ENCODE measurements around the gene RNF144B.
"Not testable (repeated sequence)": the region's sequence is repeated elsewhere in the genome, so short reads cannot be mapped to it uniquely, and the experiment has no call there.

Gene RNF144B

DNA sequence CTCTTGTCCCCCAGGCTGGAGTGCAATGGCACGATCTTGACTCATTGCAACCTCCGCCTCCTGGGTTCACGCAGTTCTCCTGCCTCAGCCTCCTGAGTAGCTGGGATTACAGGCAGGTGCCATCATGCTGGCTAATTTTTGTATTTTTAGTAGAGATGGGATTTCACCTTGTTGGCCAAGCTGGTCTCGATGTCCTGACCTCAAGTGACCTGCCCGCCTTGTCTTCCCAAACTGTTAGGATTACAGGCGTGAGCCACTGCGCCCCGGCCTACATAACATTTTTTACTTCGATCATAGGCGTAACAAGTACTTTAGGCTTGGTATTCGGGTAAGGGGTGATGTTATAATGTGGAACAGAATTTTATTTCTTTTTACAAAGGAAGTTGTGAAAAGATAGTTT lies 22.5 kb downstream of the RNF144B start:
- DNase-seq (ENCODE audit: low read depth) = not testable (repeated sequence)

- DNase-seq (ENCODE audit: low read depth) = no peak
Measured at GRCh38 chr6:18410412-18410811, 23.3 kb downstream of the RNF144B start.

GRCh38 chr6:18412068-18412467 lies 24.9 kb downstream of the RNF144B start:
- no peak for DNase-seq (ENCODE audit: low read depth)

DNA sequence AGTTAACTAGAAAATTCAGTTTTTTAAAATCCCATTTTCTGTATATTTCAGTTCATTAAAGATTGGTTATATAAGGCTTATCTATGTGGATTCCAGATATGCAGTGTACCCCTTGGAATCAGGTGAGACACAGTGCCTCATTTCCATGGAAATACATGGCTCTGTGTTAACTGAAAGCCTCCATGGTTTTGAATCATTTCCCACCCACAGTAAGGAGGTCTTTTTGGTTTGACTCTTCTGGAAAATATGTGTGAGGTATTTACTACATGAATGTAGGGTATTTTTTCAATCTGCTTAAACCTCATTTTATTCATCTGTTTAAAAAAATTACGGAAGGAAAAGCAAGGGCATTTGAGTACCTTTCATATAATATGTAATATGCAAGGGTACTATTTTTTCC lies 25.5 kb downstream of the RNF144B start:
- no peak for DNase-seq (ENCODE audit: low read depth)

- no peak for DNase-seq (ENCODE audit: low read depth)
Measured at GRCh38 chr6:18413381-18413780, 26.2 kb downstream of the RNF144B start.

- DNase-seq (ENCODE audit: low read depth) = no peak
Measured at GRCh38 chr6:18414116-18414515, 27.0 kb downstream of the RNF144B start.

DNA sequence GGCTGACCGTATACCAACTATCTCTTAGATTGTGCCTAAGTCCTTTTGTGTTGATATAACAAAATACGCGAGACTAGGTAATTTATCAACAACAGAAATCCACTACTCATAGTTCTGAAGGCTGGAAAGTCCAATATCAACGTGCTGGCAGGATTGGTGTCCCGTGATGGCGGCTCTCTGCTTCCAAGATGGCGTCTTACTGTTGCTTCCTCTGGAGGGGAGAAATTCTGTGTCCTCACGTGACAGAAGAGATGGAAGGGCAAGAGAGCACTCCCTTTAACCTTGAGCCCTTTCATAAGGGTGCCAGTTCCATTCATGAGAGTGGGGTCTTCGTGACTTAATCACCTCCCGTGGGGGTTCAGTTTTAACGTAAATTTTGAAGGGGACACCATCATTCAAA lies 28.1 kb downstream of the RNF144B start:
- no peak for DNase-seq (ENCODE audit: low read depth)

GRCh38 chr6:18415671-18416340 lies 28.7 kb downstream of the RNF144B start:
- peak; percentile 42 for DNase-seq (ENCODE audit: low read depth)

- DNase-seq (ENCODE audit: low read depth) = no peak
Measured at GRCh38 chr6:18416341-18416679, 29.2 kb downstream of the RNF144B start.

DNA sequence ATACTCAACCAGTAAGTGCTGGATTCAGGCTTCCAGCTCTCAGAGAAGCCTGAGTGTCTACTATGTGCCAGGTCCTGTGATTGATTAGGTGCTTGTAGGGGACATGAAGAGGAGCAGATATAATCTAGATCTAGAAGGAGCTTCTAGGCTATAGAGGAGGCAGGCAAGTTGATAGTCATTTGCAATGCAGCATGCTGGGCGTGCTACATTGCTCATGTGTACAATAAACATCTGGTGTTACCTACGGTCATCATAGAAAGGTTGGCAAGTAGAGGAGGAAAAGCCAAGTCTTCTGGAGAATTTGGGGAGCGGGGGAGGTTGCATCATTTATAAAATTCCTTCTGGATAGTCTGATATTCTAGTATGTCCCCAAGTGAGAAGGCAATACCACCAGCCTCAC lies 33.2 kb downstream of the RNF144B start:
- DNase-seq (ENCODE audit: low read depth) = no peak

DNA sequence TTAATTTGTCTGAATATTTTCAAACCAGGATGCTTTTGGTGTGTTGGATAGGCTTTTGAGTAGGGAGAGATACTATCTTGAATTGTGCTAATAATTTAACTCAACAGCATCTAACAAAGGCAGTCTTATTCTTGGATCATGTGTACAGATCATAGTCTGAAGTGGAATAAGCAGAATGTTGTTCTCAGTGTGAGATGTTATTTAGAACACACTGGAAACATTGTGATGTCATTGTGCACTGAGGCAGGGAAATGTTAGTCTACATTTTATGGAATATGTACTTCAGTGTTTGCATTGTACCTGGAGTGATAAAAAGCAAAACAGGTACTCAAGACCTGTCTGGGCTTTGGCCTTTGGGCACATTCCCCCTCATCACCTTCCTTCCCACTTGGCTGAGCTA lies 35.0 kb downstream of the RNF144B start:
- no peak for DNase-seq (ENCODE audit: low read depth)

GRCh38 chr6:18423426-18423825 lies 36.3 kb downstream of the RNF144B start:
- no peak for DNase-seq (ENCODE audit: low read depth)

- DNase-seq (ENCODE audit: low read depth) = no peak
Measured at GRCh38 chr6:18424201-18424600, 37.1 kb downstream of the RNF144B start.

GRCh38 chr6:18425218-18425617 lies 38.1 kb downstream of the RNF144B start:
- no peak for DNase-seq (ENCODE audit: low read depth)

DNA sequence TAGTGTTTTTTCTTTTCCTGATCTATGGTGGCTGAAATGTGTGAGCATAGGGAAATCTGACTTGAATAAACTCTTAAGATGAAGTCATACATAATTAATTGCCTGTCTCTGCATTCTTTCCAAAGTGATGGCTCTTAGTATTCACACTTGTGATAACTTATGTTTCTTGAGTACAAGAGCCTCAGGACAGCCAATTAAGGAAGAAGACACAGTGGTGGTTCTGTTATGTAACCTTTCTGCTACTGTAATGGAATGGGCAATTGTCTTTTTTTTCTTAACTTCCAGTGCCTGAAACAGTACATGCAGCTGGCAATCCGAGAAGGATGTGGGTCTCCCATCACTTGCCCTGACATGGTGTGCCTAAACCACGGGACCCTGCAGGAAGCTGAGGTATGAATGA lies 40.1 kb downstream of the RNF144B start:
- no peak for DNase-seq (ENCODE audit: low read depth)

DNA sequence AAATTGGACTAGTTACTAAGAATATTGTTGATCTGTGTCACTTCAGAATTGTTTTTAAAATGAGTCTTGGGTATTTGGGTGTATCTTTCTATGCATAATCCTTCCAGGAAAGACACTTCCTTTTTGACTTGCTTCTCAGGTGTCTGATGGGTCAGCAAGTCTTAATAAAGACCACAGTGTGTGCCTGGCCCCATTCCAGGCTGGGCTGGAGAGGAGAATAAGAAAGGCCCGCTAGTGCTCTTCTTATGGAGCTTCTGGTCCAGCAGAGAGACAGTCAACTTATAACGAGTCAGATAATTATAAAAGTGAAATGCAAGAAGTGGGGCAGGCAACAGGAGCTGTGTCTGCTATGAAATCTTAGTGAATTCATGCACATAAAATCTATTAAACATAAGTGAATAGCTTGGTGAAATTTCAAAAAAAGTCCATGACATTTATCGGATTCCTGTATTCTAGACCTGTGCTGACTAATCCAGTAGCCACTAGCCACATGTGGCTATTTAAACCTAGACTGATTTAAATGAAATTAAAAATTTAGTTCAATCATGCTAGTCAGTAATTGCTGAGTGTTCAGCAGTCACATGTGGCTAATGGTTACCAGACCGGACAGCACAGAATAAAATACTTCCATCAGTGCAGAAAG lies 42.6 kb downstream of the RNF144B start:
- no peak for DNase-seq (ENCODE audit: low read depth)

- DNase-seq (ENCODE audit: low read depth) = no peak
Measured at GRCh38 chr6:18431581-18431980, 44.4 kb downstream of the RNF144B start.

DNA sequence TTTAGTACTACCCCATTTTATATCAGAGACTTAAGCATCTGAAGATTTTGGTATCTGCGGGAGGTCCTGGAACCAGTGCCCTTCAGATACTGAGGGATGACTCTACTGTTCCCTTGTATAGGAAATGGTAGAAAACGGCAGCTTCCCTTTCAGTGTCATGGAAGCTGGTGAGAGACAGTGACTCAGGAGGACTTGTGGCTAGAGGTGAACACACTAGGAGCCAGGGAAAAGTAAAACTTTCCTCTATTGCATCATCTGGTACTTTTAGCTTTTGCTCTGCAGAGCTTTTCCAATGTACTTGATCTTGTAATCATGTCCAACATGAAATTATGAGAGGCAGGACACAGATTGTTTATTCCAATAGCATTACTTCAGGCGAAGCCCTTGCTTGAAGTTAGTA lies 45.0 kb downstream of the RNF144B start:
- peak; percentile 18 for DNase-seq (ENCODE audit: low read depth)

DNA sequence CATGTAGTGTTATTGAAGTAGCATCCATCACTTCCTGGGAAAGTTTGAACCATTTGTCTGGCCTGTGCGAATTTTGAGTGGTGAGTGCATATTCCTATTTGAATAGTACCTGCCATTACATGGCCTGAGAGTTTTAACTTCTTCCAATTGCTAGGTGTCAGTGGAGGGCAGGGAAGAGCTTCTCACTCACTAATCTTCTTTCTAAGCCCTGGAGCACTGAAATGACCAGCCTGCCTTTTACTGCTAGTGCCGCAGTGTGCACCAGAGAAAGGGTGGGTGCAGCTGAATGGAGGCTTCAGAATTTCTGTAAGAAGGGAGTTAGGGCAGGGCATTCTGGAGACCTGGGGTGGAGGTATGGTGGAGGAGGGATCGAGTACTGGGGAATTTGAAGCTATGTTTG lies 45.5 kb downstream of the RNF144B start:
- DNase-seq (ENCODE audit: low read depth) = no peak

DNA sequence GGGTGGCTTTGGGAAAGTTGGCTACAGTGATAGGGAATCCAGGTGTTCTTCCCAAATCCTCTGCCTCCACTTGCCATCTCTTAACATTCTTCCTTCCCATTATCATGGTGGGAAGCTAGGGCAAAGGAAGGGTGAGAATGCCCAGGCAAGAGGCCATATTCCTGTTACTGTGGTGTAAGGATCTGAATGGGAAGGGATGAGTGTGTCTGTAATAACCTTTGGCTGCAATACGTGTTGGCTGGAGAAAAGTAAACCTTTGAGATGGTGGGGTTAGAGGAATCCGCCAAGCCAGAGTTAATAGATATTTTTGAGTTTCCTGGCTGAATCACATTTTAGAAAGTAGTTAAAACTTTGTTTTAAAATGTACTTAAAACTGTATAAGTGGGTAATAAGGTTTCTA lies 45.9 kb downstream of the RNF144B start:
- no peak for DNase-seq (ENCODE audit: low read depth)

GRCh38 chr6:18436341-18436740 lies 49.2 kb downstream of the RNF144B start:
- DNase-seq (ENCODE audit: low read depth) = no peak

DNA sequence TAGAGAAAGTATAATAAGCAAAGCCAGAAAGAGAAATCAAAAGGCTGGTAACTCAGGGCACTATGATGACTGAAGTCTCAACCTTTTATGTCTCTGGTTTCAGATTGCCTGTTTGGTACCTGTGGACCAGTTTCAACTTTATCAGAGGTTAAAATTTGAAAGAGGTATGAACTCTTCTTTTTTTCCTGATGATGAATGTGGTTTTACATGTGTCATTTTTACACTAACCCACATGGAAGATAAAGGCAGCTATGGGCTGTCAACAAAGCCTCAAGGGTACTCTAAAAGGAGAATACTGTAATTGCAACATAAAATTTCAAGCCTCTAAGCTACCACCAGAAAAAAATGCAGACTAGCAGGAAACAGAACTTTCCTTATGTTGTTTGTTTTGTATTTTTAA lies 52.4 kb downstream of the RNF144B start:
- DNase-seq (ENCODE audit: low read depth) = no peak

GRCh38 chr6:18441251-18441979 lies 54.3 kb downstream of the RNF144B start:
- DNase-seq (ENCODE audit: low read depth) = no peak

DNA sequence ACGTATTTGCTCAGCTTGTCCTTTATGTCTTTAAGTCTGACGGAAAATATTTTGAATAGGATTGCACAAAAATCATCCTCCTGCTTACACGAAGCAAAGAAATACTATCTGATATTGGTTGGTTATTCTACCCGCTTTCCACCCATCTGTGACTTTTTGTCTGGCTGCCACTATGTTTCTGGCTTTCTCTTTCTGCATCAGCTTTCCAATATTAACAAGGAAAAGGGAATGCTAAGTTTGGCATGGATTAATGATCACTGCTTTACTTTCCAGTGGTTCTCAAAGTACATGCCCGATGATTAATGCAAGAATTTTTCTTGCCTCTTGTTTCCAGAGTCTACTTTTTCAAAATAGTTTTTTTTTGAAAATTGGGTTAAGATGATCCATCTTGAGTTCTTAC lies 57.0 kb downstream of the RNF144B start:
- DNase-seq (ENCODE audit: low read depth) = no peak

Data from fibroblast of the conjunctiva (primary cell).